CD14-positive monocyte (primary cell): Measurements from ENCODE around the gene LINGO4. TPM values are rescaled to one million over a fixed set of nuclear protein-coding genes. Genes with fewer than 3 reads are reported as not detected.

Experiments used
- DNase-seq, 3 donors: peaks; one replicate each; pipeline ENCODE4 v3.0.0-alpha.2; 2011 to 2022
- H2AFZ ChIP-seq: 2 replicates; pipeline ENCODE4 v1.6.0; 2012; ENCODE audit warnings: mild to moderate bottlenecking, low read depth, low read length, inconsistent platforms; ENCODE audit not compliant: insufficient read depth, poor library complexity, severe bottlenecking
- H3K27ac ChIP-seq, 2 donors: 1 replicate in 1 of 2; 2 replicates in 1 of 2; pipeline ENCODE4 v1.5.1; 2012 to 2013; ENCODE audit warnings: low read length in 2 of 2, control low read depth in 1 of 2, inconsistent platforms in 1 of 2, low read depth in 1 of 2, mild to moderate bottlenecking in 1 of 2
- H3K27me3 ChIP-seq, 2 donors: one replicate each; pipeline versions ENCODE4 v1.6.0 to v1.6.1; 2011 to 2013; ENCODE audit warnings: low read length in 2 of 2; ENCODE audit not compliant: control insufficient read depth in 2 of 2, insufficient read depth in 2 of 2
- H3K36me3 ChIP-seq, 2 donors: replicated peaks in 1 of 2; 1 replicate in 1 of 2; 2 replicates in 1 of 2; pipeline versions ENCODE4 v1.5.1 to v1.6.1; 2012 to 2013; ENCODE audit warnings: low read length in 2 of 2, control low read depth in 1 of 2, inconsistent platforms in 1 of 2, mild to moderate bottlenecking in 1 of 2; ENCODE audit not compliant: insufficient read depth in 2 of 2, control insufficient read depth in 1 of 2
- H3K4me1 ChIP-seq, 2 donors: 1 replicate in 1 of 2; 2 replicates in 1 of 2; pipeline versions ENCODE4 v1.5.1 to v1.6.1; 2012 to 2013; ENCODE audit warnings: low read length in 2 of 2, control low read depth in 1 of 2, inconsistent platforms in 1 of 2, mild to moderate bottlenecking in 1 of 2, moderate library complexity in 1 of 2; ENCODE audit not compliant: insufficient read depth in 2 of 2, control insufficient read depth in 1 of 2
- H3K4me2 ChIP-seq: replicated peaks from 2 replicates; pipeline ENCODE3; 2012; ENCODE audit warnings: low read length, moderate library complexity, mild to moderate bottlenecking; ENCODE audit not compliant: poor library complexity, severe bottlenecking; ENCODE audit errors: extremely low read depth
- H3K4me3 ChIP-seq, 3 experiments: fragments of 200-600 bp in 1 of 3; sonication (generic) in 1 of 3; replicated peaks in 1 of 3; 1 replicate in 2 of 3; 2 replicates in 1 of 3; pipeline ENCODE4 v1.5.1; 2011 to 2013; ENCODE audit warnings: low read length in 3 of 3, mild to moderate bottlenecking in 3 of 3, control low read depth in 2 of 3, low read depth in 2 of 3, inconsistent platforms in 1 of 3, moderate library complexity in 1 of 3
- H3K79me2 ChIP-seq: 2 replicates; pipeline ENCODE4 v1.6.0; 2012; ENCODE audit warnings: mild to moderate bottlenecking, control low read depth, inconsistent platforms, low read length, moderate library complexity; ENCODE audit not compliant: insufficient read depth
- H3K9ac ChIP-seq: 2 replicates; pipeline ENCODE4 v1.6.0; 2017; ENCODE audit warnings: low read length, mild to moderate bottlenecking; ENCODE audit not compliant: insufficient read depth, poor library complexity, severe bottlenecking
- H3K9me3 ChIP-seq, 2 donors: replicated peaks in 1 of 2; 1 replicate in 1 of 2; 2 replicates in 1 of 2; pipeline versions ENCODE4 v1.5.1 to v1.6.1; 2012 to 2013; ENCODE audit warnings: low read length in 2 of 2, control low read depth in 1 of 2; ENCODE audit not compliant: control insufficient read depth in 1 of 2, insufficient read depth in 1 of 2
- H4K20me1 ChIP-seq: 2 replicates; pipeline ENCODE4 v1.6.0; 2012; ENCODE audit warnings: mild to moderate bottlenecking, low read length, control low read depth, moderate library complexity; ENCODE audit not compliant: insufficient read depth
- H3K27ac Mint-ChIP-seq, 7 donors: one replicate each; pipeline ENCODE4 v1.8.0; 2020; ENCODE audit warnings: mild to moderate bottlenecking in 7 of 7, mixed read lengths in 7 of 7, moderate library complexity in 6 of 7, inconsistent platforms in 2 of 7
- H3K27me3 Mint-ChIP-seq, 3 donors: one replicate each; pipeline ENCODE4 v1.8.0; 2021 to 2022; ENCODE audit warnings: low read depth in 3 of 3, mild to moderate bottlenecking in 3 of 3, mixed read lengths in 3 of 3, moderate library complexity in 3 of 3, inconsistent platforms in 1 of 3
- H3K36me3 Mint-ChIP-seq, 2 donors: one replicate each; pipeline ENCODE4 v1.8.0; 2020; ENCODE audit warnings: mixed read lengths in 2 of 2, inconsistent platforms in 1 of 2, mild to moderate bottlenecking in 1 of 2
- H3K4me1 Mint-ChIP-seq: one replicate; pipeline ENCODE4 v1.8.0; 2020; ENCODE audit warnings: mild to moderate bottlenecking, mixed read lengths
- H3K4me3 Mint-ChIP-seq, 2 donors: one replicate each; pipeline ENCODE4 v1.8.0; 2020; ENCODE audit warnings: mild to moderate bottlenecking in 2 of 2, mixed read lengths in 2 of 2, moderate library complexity in 1 of 2
- H3K9me3 Mint-ChIP-seq, 7 donors: one replicate each; pipeline ENCODE4 v1.8.0; 2020 to 2022; ENCODE audit warnings: mixed read lengths in 7 of 7, mild to moderate bottlenecking in 6 of 7, moderate library complexity in 6 of 7, inconsistent platforms in 2 of 7
- WGBS: methylation state at CpG from one replicate; pipeline ENCODE4 v1.1.5; 2013; ENCODE audit warnings: missing lambda C conversion rate; ENCODE audit not compliant: insufficient coverage; 5-methylcytosine and 5-hydroxymethylcytosine counted together
- intact Hi-C, 2 donors: fragments of 100-400 bp; cut with micrococcal nuclease; formaldehyde crosslinking; loops; one replicate each; pipeline versions ENCODE4 v1.15.0 to v1.15.1; 2023
- polyA plus RNA-seq, 3 donors: library from polyadenylated mRNA; depleted of rRNA in 1 of 3; unstranded in 2 of 3; stranded (reverse) in 1 of 3; fragments of 300-500 nt in 2 of 3; fragments of >200 nt in 1 of 3; fragmentation: Illumina TruSeq in 2 of 3; gene quantifications; 1 replicate in 2 of 3; 2 replicates in 1 of 3; pipeline ENCODE4 v1.2.3, GENCODE V29; 2012 to 2021
- TF ChIP-seq, protein P1 (sequence below): fragments of 200-600 bp; IDR thresholded peaks from one replicate; pipeline ENCODE4 v1.8.0; 2022; ENCODE audit warnings: antibody characterized with exemption, mild to moderate bottlenecking

The LINGO4 gene
- polyA plus RNA-seq, 3 donors: not detected

DNA sequence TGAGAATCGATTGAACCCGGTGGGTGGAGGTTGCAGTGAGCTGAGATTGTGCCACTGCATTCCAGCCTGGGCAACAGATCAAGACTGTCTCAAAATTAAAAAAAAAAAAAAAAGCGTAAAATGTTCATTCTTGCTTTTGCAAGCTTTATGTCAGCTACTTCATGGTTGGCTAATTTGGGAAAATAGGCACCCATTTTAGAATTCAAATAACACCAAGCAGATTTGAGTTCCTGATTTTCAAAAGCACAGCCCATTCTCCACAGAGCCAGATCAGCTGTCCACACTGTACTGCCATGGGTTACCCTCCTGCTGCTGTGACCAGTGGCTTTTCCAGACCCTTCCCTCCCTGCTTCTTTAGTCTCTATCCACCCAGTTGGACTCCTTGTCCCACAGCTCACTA is 43.9 kb upstream of the LINGO4 start:
- H4K20me1 ChIP-seq: no peaks in the 10 kb centered on the region
- no peaks in the 10 kb centered on the region for H3K36me3 ChIP-seq
- H3K9ac ChIP-seq: no peak overlapping the region
- no peak overlapping the region for H3K27ac Mint-ChIP-seq
- peaks cover 8 to 43% of the 10 kb centered on the region in 2 donors for H3K27me3 ChIP-seq
- no peaks in the 10 kb centered on the region for H3K36me3 Mint-ChIP-seq
- no peak overlapping the region for H2AFZ ChIP-seq
- intact Hi-C loops: no loop called here
- H3K27me3 Mint-ChIP-seq: peaks cover 27 to 44% (median 38%) of the 10 kb centered on the region in 3 donors
- peaks cover 9% of the 10 kb centered on the region for H3K4me1 Mint-ChIP-seq
- DNase-seq: no peak
- no peaks in the 10 kb centered on the region for H3K4me1 ChIP-seq
- H3K4me3 Mint-ChIP-seq: peak overlapping the region in 1 of 2 donors; percentile 71
- H3K27ac ChIP-seq: no peak overlapping the region
- no peaks in the 10 kb centered on the region for H3K9me3 Mint-ChIP-seq
- H3K79me2 ChIP-seq: no peaks in the 10 kb centered on the region
- 93% methylated on average over 2 of the region's 3 CpGs for WGBS
- H3K4me2 ChIP-seq: no peak overlapping the region
- TF ChIP-seq, protein P1, sequence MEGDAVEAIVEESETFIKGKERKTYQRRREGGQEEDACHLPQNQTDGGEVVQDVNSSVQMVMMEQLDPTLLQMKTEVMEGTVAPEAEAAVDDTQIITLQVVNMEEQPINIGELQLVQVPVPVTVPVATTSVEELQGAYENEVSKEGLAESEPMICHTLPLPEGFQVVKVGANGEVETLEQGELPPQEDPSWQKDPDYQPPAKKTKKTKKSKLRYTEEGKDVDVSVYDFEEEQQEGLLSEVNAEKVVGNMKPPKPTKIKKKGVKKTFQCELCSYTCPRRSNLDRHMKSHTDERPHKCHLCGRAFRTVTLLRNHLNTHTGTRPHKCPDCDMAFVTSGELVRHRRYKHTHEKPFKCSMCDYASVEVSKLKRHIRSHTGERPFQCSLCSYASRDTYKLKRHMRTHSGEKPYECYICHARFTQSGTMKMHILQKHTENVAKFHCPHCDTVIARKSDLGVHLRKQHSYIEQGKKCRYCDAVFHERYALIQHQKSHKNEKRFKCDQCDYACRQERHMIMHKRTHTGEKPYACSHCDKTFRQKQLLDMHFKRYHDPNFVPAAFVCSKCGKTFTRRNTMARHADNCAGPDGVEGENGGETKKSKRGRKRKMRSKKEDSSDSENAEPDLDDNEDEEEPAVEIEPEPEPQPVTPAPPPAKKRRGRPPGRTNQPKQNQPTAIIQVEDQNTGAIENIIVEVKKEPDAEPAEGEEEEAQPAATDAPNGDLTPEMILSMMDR: no peak
- no peaks in the 10 kb centered on the region for H3K9me3 ChIP-seq
- no peak overlapping the region for H3K4me3 ChIP-seq

DNA sequence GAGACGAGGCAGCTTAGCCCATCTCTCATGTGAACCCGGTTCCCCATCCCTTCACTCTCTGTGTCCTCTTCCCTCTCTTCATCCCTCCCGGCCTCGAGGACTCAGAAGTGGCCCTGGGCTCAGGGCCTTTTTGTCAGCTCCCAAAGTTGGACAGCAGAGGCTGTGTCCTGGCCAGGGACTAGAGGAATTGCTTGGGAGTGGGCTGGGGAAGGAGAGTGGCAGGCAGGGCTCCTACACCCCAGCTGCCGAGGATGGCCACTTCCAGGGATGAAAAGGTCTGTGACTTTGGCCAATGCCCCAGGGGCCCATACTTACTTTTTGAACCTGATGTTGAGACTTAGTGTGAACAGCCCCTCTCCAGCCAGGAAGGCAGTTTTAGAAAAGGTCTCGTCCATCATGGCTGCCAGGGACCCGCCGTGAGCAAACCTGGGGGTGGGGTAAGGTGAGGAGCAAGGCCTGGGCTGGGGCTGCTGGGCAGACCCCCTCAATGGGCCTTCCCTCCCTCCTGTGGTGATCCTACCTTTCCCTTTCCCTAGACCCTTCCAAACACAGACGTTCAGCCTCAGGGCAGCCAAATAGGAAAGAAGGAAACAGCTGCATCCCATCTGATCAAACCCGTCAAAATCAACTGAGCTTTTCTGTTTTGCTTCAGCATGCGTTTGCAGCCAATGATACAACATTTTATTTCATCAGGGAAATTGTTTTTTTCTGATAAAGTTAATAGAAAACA is 42.8 kb upstream of the LINGO4 start:
- no peak for DNase-seq
- Histone ChIP-seq H3K9me3 (no peaks in the 10 kb centered on the region), H3K79me2 (no peaks in the 10 kb centered on the region), H3K27ac (no peak overlapping the region), H3K9ac (no peak overlapping the region), H4K20me1 (no peaks in the 10 kb centered on the region), H3K4me1 (no peaks in the 10 kb centered on the region), H3K4me3 (no peak overlapping the region), H3K36me3 (no peaks in the 10 kb centered on the region), H3K27me3 (peaks cover 8 to 47% of the 10 kb centered on the region in 2 donors), H2AFZ (no peak overlapping the region), H3K4me2 (no peak overlapping the region)
- no peaks in the 10 kb centered on the region for H3K9me3 Mint-ChIP-seq
- peaks cover 30 to 44% (median 38%) of the 10 kb centered on the region in 3 donors for H3K27me3 Mint-ChIP-seq
- no peak overlapping the region for H3K27ac Mint-ChIP-seq
- 44% methylated on average over 1 of the region's 11 CpGs for WGBS
- H3K36me3 Mint-ChIP-seq: no peaks in the 10 kb centered on the region
- intact Hi-C loops: no loop called here
- TF ChIP-seq, protein P1: no peak
- H3K4me3 Mint-ChIP-seq: peak overlapping the region in 1 of 2 donors; percentile 12
- H3K4me1 Mint-ChIP-seq: peaks cover 7% of the 10 kb centered on the region
